ENCODE measurements around the gene MYH9.
A peak's percentile ranks its signal among the peaks of the same experiment; 100 is the strongest.

MYH9 gene

DNA sequence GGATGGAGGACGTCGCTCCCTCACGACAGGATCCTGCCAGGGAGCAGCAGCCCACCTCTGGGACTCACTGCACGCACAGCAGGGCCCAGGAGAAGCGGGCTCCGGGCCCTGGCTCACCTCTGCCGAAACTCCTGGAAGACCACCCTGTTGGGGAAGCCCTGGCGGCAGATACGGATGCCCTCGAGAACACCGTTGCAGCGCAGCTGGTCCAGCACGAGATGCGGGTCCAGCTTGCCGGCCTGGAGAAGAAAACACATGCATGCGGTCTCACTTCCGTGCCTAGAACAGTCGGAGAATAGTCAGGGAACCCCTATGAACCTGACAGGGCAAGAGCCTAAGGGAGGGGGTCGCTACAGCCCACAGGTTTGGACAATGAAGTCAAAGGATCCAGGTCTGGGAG is 82.0 kb downstream of the MYH9 start:
- TF ChIP-seq, protein P1, sequence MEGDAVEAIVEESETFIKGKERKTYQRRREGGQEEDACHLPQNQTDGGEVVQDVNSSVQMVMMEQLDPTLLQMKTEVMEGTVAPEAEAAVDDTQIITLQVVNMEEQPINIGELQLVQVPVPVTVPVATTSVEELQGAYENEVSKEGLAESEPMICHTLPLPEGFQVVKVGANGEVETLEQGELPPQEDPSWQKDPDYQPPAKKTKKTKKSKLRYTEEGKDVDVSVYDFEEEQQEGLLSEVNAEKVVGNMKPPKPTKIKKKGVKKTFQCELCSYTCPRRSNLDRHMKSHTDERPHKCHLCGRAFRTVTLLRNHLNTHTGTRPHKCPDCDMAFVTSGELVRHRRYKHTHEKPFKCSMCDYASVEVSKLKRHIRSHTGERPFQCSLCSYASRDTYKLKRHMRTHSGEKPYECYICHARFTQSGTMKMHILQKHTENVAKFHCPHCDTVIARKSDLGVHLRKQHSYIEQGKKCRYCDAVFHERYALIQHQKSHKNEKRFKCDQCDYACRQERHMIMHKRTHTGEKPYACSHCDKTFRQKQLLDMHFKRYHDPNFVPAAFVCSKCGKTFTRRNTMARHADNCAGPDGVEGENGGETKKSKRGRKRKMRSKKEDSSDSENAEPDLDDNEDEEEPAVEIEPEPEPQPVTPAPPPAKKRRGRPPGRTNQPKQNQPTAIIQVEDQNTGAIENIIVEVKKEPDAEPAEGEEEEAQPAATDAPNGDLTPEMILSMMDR (IDR thresholded peaks at IDR 0.05; ENCODE audit: low read depth, low read length) = no peak
- no peak overlapping the region for H3K4me3 ChIP-seq (ENCODE audit: low read depth, low read length)

DNA sequence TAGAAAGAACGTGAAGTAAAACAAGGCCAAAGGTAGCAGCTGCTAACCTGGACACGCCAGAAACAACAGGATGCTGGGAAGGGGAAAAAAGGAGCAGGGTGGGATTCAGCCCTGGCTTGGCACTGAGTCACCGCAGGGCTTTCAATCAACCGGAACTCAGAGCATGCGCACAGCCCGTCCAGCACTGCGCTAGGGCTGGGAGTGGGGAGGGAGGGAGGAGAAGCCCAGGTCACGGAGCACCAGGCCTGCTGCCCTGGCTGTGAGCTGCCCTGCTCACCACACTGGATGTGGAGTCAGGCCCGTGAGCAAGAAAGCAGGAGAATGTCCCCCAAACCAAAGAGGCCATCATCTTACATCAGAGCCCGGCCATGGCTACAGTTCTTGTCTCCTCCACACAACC is 83.3 kb downstream of the MYH9 start:
- TF ChIP-seq, protein P1 (IDR thresholded peaks at IDR 0.05; ENCODE audit: low read depth, low read length) = no peak
- H3K4me3 ChIP-seq (ENCODE audit: low read depth, low read length) = no peak overlapping the region

DNA sequence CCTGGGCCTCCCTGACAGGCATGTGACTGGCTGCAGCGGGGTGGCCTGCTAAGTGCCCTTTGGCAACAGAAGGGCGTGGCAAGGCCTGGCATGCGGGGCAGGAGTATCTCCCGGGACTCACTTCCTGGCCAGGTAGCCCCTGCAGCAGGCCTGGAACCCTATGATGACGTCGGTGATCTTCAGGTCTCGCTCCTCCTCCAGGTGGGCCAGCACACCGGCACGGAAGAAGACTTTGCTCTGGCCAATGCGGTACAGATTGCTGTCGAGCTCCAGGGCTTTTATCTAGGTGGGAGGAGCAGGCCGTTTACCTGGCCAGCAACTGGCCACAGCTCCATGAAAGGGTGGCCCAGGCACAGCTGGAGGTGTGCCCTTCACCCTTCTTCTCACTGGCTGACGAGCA is 83.9 kb downstream of the MYH9 start:
- TF ChIP-seq, protein P1 (IDR thresholded peaks at IDR 0.05; ENCODE audit: low read depth, low read length) = no peak
- H3K4me3 ChIP-seq (ENCODE audit: low read depth, low read length) = no peak overlapping the region

DNA sequence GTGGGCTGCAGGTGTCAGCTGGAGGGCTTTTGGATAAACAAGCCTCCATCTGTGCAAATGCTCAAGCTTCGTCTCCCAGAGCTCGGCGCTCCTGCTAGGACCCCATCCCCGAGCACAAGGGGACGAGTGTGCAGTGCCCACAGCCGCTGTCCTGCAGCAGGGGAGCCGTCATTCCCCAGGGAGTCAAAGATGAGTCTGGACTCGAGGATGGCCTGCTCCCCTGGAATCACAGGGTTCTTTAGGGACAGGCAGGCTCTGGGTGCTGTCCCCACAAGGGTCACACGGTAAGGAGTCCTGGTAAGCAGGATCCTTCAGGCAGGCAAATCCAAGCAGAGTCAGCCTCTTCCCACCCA is 84.7 kb downstream of the MYH9 start:
- no peak overlapping the region for H3K4me3 ChIP-seq (ENCODE audit: low read depth, low read length)
- TF ChIP-seq, protein P1 (IDR thresholded peaks at IDR 0.05; ENCODE audit: low read depth, low read length) = no peak

DNA sequence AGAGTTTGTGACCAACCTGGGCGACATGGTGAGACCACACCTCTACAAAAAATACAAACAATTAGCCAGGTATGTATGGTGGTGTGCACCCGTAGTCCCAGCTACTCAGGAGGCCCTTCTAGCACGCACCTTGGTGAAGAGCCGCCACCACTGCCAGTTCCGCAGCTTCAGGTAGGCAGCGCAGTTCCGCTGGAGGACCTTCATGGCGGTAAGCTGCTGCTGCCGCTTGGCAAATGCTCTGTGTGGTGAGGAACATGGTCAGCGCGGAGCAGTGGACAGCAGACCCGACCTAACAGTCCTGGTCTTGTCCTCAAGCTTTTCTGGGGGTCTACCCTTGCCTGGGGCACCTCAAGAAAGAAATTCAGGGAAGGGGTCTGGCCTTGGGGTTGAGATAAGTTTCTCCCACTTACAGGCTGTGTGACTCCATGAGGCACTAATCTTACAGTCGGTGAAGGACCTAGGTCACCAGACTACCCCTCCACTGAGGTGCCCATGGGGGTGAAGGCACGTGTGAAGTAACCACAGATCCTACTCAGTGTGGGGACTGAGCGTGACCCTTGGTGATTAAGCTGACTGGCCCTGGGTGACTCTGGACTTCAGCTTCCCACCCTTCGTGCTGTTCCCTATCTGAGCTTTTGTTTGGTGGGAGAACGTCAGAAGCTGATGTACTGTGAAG is 85.2 kb downstream of the MYH9 start:
- no peak overlapping the region for H3K4me3 ChIP-seq (ENCODE audit: low read depth, low read length)
- TF ChIP-seq, protein P1 (IDR thresholded peaks at IDR 0.05; ENCODE audit: low read depth, low read length) = no peak

DNA sequence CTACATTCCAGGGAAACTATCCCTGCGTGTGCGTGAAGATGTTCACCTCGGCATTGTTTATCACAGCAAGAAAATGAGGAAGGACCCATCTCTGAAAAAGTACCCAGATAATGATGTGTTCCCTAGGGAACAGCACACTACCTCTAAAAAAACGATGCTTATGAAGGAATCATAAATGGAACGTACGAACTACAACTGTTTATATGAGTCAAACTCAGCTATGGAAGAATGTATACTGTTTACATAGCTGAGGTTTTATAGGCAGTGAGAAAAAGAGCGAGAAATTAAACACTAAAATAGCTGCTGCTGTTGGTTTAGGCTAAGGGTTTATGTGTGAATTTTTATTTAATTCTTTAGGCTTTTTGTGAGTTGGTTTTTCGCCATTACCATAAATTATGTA is 85.9 kb downstream of the MYH9 start:
- no peak overlapping the region for H3K4me3 ChIP-seq (ENCODE audit: low read depth, low read length)
- TF ChIP-seq, protein P1 (IDR thresholded peaks at IDR 0.05; ENCODE audit: low read depth, low read length) = no peak

DNA sequence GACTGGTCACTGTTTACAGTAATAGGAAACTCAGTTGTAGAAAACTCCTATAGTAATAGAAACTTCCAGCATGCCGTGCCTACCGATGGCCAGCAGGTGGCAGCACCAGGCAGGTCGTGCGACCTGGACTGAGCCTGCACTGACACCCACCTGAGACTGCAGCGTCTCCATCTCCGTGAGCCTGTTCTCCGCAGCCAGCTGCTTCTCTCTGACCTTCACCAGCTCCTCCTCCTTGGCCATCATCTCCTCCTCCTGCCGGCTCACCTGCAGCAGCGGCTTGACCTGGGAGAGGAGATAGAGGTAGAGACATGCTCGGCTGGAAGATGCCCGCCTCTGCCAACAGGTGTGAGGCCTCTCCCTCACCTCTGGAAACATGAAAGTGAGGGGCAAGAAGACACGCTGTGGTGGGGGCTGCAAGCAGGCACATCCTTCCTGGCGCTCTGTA is 86.4 kb downstream of the MYH9 start:
- H3K4me3 ChIP-seq (ENCODE audit: low read depth, low read length) = no peak overlapping the region
- TF ChIP-seq, protein P1 (IDR thresholded peaks at IDR 0.05; ENCODE audit: low read depth, low read length) = peak; percentile 83
